ENCODE data around the gene IPO9.

IPO9 gene

DNA sequence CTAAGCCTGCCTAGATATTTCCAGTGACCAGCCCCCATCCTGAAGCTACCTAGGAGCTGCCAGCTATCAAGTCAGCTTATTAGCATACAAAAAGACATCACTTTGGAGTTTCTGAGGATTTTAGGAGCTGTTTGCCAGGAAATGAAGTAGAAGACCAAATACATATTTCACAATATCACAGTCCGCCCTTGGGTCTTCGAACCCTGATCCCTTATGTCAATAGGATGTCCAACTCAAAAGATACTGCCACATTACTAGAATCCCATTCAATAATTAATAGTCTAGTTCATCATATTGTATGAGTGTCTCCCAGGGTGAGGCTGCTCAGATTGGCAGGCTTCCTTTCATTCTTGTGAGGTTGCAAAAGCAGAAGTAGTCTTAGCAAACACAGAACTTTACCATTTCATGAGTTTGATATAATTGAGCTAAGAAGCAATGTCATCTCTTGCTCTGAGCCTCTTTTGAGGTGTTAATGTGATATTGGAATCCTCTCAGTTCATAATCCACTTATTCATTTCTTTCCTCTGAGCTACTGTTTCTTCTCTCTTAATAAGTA lies 13.6 kb downstream of the IPO9 start:
- TF ChIP-seq, protein P1, sequence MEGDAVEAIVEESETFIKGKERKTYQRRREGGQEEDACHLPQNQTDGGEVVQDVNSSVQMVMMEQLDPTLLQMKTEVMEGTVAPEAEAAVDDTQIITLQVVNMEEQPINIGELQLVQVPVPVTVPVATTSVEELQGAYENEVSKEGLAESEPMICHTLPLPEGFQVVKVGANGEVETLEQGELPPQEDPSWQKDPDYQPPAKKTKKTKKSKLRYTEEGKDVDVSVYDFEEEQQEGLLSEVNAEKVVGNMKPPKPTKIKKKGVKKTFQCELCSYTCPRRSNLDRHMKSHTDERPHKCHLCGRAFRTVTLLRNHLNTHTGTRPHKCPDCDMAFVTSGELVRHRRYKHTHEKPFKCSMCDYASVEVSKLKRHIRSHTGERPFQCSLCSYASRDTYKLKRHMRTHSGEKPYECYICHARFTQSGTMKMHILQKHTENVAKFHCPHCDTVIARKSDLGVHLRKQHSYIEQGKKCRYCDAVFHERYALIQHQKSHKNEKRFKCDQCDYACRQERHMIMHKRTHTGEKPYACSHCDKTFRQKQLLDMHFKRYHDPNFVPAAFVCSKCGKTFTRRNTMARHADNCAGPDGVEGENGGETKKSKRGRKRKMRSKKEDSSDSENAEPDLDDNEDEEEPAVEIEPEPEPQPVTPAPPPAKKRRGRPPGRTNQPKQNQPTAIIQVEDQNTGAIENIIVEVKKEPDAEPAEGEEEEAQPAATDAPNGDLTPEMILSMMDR (IDR thresholded peaks at IDR 0.05; ENCODE audit: insufficient read depth, low read depth, low read length, missing control alignments), result no peak
- no peak overlapping the region for H3K4me3 ChIP-seq (ENCODE audit: low read depth, low read length)
- no peak for DNase-seq (ENCODE audit: low read depth)

- TF ChIP-seq, protein P1 (IDR thresholded peaks at IDR 0.05; ENCODE audit: insufficient read depth, low read depth, low read length, missing control alignments), result no peak
- DNase-seq (ENCODE audit: low read depth), result no peak
Observed at GRCh38 chr1:201845331-201846083, 16.6 kb downstream of the IPO9 start.

DNA sequence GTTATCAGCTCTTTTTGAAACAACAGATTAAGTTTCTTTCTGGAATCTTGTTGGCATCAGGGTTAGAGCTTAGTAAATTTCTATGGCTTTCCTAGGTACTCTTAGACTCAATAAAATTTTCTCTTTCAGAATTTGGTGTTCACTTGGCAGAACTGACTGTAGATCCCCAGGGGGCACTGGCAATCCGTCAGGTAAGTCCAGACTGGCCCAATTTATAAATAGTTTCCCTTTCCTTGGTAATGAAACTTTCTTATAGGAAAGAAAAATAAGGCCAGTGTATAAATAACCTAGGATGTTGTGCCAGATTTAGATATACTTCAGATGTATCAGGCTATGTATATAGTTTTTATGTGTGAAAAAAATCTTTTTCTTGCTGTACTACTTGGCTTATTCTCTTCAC lies 18.2 kb downstream of the IPO9 start:
- H3K4me3 ChIP-seq (ENCODE audit: low read depth, low read length), result no peak overlapping the region
- DNase-seq (ENCODE audit: low read depth), result no peak
- TF ChIP-seq, protein P1 (IDR thresholded peaks at IDR 0.05; ENCODE audit: insufficient read depth, low read depth, low read length, missing control alignments), result no peak

More at GRCh38 chr1:201845331-201846083, 16.6 kb downstream of the IPO9 start:
- no peak overlapping the region for H3K4me3 ChIP-seq (ENCODE audit: low read depth, low read length)

DNA sequence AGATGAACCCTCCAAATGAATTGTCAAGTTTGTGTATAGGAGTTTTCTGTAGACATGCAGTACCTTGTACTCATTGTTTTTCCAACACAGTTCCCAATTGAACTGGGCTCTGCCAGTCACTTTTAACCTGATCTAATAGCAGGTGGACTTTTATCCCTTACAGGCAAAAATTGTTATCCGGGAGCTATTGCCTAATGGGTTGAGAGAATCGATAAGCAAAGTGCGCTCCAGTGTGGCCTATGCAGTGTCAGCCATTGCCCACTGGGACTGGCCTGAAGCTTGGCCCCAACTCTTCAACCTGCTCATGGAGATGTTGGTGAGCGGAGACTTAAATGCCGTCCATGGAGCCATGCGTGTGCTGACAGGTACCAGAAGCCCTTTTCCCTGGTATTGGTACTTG lies 19.3 kb downstream of the IPO9 start:
- no peak for DNase-seq (ENCODE audit: low read depth)
- TF ChIP-seq, protein P1 (IDR thresholded peaks at IDR 0.05; ENCODE audit: insufficient read depth, low read depth, low read length, missing control alignments), result no peak
- no peak overlapping the region for H3K4me3 ChIP-seq (ENCODE audit: low read depth, low read length)

DNA sequence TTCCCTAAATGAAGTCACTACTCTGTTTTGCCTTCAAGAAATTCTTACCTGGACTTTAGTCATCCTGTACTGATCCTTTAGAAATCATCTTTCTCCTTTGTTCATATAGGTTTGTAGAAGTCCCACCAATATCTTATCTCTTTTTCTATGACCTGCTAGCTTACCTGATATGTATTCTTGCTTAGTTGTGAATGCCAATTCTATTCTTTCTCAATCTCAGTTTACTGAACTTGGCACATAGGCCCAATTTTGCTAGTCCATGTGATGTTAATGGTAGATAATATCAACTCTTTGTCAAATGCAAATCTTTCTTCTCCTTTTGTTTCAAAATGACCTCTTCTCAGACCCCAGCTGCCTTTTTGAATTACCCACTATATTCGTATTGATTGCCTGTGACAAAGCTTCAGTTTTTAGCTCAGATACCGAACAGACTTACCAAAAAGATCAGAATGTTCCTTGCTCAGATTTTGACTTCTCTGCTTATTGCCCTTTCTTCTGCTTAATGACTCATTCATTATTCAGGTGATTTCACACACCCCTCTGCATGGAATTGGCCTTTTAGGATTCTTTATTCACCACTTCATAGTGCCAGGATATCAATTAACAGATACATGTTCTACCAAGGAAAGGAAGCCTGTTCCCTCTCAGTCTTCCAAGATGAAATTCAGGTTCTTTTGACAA lies 20.6 kb downstream of the IPO9 start:
- H3K4me3 ChIP-seq (ENCODE audit: low read depth, low read length), result no peak overlapping the region
- no peak for DNase-seq (ENCODE audit: low read depth)
- TF ChIP-seq, protein P1 (IDR thresholded peaks at IDR 0.05; ENCODE audit: insufficient read depth, low read depth, low read length, missing control alignments), result no peak

- no peak overlapping the region for H3K4me3 ChIP-seq (ENCODE audit: low read depth, low read length)
- DNase-seq (ENCODE audit: low read depth), result no peak
- TF ChIP-seq, protein P1 (IDR thresholded peaks at IDR 0.05; ENCODE audit: insufficient read depth, low read depth, low read length, missing control alignments), result no peak
Observed at GRCh38 chr1:201850053-201850397, 21.1 kb downstream of the IPO9 start.
